Measurements from ENCODE around the gene NUDCD2.

Gene NUDCD2, protein sequence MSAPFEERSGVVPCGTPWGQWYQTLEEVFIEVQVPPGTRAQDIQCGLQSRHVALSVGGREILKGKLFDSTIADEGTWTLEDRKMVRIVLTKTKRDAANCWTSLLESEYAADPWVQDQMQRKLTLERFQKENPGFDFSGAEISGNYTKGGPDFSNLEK

DNA sequence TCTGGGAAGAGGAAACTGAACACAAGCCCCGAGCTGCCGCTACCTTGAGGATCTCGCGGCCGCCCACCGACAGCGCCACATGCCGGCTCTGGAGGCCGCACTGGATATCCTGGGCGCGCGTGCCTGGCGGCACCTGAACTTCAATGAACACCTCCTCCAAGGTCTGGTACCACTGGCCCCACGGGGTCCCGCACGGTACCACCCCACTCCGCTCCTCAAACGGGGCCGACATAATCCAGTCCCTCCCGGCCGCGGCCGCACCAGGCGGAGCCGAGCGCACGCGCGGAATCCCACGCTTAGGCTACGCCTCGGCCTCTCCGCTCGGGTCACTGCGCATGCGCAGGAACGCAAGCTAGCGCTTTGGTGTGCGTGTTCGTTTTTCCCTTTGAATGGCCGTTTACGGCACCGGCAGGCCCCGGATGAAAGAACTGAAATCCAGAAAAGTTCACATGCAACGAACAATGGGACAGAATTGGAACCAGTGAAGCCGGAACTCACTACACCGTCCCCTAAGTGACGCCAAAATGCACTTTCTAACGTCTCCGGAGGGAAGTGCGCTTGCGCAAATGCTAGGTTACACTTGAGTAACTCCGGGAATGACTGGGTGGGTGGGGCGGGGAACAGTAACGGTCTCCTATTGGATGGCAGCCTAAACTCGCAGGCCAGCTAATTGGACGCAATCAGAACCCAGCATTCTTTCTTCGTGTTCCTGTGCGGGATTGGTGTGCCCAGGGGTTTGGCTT, at the start of gene NUDCD2:
TSS of gene NUDCD2 (minus strand) at position 284 of the 743 bp plus-strand sequence. CDS start at position 232, 52 bp downstream.
- peak; percentile 85 to 91 (median 91) for DNase-seq (ENCODE audit: low read depth in 3 of 3)

DNA sequence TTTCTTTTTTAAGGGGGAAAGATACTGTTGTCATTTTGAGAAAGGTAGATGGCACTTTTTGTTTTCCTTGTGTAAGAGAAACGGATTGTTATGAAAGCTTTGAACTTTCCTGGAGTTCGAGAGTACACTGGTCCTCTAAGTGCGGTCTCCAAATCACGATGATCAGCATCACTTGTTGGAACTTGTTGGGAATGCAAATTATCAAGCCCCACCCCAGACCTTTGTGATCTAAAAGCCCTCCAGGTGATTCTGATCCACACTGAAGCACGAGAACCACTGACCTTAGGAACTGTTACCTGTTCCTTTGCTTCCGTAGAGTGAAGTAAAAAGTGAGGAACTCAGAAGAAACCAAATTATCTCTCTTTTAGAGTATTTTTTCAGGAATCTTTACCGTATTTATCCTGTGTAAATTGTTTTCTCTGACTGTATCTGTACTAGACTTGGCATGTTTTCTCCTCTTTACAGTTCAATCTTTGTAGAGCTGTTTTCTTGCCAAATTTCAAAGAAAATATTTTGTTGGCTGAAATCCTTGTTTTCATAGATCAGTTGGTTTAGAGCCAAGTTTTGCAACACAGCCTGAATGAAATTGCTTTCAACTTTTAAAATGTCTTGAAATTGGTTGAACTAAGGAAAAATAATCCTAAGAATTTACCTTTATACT, 49.5 kb upstream of the NUDCD2 start:
- no peak for DNase-seq (ENCODE audit: low read depth in 3 of 3)

DNA sequence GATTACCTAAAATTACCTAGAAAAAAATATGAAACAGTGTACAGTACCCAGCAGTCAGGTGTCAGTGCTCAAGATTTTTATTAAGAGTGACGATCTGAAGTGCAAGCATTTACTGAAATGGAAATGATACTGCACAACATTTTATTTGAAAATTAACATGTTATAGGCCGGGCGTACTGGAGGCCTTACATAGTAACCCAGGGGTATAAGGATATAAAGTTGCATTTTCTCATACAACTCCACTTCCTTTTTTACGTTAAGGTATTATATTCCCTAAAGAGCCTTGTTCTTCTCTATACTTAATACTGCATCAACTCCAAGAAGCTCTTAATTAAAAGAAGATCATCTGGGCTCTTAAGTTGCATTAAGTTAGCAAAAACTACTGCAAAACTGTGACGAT, 48.9 kb upstream of the NUDCD2 start:
- no peak for DNase-seq (ENCODE audit: low read depth in 3 of 3)

DNA sequence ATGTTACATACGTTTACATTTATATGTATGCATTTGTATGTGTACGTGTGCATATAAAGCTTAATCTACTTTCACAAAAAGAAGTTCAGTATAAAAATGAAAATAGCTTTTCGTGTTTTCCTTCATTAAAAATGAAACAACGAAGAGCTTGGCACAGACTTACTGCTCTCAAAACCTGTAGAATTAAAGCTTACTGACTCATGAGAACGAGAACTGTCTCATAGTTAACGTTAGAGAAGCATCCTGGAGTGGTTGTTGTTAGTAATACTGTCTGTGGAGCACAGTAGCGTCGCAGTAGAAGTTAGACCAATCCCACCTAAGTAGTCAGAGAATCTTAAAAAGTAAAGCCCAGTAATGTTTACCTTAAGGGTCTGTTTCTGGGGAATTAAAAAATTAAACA, 46.8 kb upstream of the NUDCD2 start:
- no peak for DNase-seq (ENCODE audit: low read depth in 3 of 3)

DNA sequence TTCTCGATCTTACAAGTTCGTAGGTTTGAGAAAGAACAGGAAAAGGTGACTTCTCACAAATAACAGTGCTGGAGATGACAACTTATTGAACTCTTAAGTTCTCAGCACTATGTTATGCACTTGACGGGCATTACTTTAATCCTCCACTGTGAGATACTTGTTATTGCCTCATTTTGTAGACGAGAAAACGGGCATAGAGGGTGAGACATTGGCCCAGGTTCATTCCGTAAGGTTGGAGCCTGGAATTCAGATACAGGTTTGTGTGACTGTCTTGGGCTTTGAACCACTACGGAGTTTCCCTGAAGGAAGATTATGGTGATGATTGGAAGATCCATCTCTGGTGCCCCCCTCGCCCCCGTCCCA, 46.2 kb upstream of the NUDCD2 start:
- DNase-seq (ENCODE audit: low read depth in 3 of 3): no peak

DNA sequence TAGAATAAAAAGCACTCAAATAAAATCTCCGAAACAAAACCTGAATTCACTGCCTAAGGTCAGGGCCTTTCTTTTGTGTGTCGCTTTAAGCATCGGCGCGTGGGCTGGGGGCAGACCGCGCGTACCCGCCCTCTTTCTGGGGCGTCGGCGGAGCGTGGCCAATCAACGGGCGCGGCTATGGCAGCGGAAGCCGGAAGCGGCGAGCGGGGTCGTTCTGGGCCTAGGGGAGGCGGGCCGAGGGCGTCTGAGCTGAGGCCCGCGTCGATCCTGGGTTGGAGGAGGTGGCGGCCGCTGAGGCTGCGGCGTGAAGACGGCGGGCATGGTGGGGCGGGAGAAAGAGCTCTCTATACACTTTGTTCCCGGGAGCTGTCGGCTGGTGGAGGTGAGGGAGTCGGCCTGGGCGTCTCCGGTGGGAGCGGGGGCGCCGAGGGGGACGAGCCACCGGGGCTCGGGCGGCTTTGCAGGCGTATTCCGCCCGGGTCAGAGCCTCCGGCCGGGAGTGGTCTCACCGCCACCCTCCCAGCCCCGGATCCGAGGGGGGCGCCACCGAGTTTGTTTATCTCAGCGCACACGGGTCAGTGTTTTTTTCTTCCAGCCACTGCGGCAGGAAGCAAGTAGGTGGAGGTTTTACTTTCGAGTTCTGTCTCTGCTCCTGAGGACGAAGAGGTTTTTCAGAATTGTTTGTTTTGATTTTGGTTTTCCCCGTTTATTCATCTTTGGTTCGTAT, 45.6 kb upstream of the NUDCD2 start, which contains the start of gene MAT2B:
TSS of gene MAT2B (plus strand) at position 252 of the 727 bp plus-strand sequence. CDS start at position 320, 68 bp downstream.
- DNase-seq (ENCODE audit: low read depth in 3 of 3): peak; percentile 86 to 93 (median 92)

DNA sequence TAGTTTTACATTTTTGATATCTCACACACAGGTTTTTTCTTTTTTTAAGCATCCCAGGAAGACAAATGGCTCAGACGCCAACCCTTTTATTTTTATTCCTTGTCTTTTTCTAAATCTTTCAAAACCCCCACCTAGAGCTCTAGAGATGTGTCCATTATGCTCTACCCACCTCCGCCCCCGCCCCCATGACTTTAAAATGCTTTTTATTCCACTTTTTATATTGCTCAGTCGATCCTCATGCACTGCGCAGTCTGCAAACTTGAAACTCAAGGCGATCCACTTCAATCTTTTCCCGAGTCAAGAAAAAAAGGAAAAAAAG, 45.1 kb upstream of the NUDCD2 start:
- peak in 1 of 3 donors; percentile 35 for DNase-seq (ENCODE audit: low read depth in 3 of 3)

DNA sequence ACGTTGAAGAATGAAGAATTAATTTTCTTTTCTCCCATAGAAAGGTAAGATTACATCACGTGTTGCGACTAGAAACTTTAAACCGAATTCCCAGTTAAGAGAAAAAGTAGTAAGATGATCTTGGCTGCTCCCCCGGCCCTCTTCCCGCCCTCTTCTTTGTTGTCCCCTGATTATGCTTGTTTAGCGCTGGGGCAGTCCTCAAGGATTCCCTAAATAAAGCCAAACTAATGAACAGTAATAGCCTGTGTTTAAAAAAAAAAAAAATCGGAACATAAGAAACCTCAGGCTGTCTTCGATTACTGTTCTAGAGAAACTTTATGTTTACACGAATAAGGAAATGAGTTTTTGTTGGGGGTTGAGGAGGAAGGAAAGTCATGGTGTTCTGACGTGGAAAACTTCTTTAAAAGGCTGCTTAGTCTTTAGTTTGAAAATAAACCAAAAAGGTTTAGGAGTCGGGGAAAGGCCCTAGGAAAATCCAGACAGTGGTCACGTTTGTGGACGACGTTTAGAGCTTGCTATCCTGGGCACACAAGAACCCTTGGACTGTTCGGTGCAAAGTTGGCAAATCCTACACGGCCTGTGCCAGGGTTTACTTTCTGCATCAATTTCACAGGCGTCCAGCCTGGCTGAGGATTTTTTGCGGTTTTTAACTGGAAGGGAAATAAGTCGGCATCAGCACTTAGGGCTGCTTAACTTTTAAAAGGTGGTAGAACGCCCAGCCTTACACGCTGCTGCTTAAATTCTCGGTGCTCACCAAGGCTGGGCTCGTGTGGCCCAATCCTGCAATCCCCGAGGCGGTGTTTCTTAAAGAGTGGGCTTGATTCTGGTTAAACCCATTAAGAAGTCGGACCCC, 44.4 kb upstream of the NUDCD2 start:
- DNase-seq (ENCODE audit: low read depth in 3 of 3): peak; percentile 16 to 32 (median 16)

DNA sequence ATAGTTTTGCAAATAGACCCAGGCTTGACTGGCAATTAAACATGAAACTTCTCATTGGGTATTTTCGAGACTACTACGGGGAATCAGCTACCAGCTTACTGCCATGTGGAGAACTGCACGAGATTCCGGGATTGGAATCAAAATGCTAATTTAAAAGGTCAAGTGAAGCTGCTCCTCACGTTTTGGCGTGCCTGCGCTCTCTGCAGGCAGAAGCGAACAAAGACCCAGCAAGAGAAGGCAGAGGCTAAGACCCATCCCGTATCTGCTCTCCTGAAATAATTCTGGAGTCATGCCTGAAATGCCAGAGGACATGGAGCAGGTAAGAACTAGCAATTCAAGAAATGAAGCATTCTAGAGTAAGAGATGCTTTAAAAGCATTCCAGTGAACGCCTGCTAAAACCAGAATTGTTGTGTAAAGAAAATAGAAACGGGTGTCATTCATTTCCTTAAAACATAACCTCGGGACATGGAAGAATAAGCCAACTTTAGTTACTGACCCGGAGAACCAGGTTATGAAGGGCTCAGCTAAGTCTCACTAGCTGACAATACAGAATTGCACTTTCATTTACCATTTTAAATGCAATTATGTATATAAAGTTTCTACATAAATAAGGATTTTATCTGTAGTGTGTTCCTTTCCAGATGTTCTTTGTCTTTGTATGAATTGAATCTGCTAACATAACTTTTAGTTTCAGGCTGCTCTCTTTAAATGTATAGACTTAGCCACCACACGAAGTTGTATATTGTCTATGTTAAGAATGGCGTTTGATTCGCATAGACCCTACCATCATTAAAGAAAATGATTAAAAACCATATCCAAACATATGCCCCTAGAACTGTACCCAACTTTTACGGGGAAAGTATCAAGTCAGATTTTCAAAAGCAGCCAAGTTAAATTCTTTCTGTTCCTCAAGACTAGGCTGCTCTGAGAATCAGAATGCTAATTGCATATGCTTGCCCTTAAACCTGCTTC, 43.5 kb upstream of the NUDCD2 start:
- no peak for DNase-seq (ENCODE audit: low read depth in 3 of 3)

DNA sequence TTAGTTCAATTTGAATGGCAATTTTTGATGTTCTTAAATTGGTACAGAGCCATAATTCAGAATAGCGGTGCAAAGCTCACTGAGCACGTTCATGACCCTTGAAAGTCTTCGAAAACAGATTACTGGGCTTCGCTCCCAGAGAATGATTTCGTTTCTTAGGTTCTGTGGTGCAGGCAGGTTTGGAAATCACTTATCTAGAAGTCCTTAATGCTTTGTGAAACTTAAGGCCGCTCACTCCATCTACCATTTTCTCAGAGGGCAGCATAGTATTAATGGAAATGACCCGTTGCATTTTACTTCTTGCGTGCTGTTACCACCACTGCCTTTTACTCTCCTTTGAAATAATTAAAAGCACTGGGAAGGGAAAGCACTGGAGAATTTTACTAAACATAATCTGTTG, 42.6 kb upstream of the NUDCD2 start:
- no peak for DNase-seq (ENCODE audit: low read depth in 3 of 3)

DNA sequence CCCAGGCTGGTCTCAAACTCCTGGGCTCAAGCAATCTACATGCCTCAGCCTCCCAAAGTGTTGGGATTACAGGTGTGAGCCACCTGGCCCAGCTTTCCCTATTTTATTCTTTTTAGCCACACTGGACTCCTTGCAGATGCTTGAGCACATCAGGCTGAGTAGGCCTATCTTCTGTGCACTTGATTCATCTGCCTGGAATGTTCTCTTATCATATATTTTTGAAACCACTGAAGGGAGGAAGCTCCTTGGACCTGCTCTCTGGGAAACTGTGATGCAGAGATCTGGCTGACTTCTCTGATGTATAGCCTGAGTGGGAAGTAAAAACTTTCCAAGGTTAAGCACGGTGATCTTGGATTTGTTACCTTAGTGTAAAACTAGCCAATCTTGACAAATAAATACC, 39.0 kb upstream of the NUDCD2 start:
- DNase-seq (ENCODE audit: low read depth in 3 of 3): no peak

DNA sequence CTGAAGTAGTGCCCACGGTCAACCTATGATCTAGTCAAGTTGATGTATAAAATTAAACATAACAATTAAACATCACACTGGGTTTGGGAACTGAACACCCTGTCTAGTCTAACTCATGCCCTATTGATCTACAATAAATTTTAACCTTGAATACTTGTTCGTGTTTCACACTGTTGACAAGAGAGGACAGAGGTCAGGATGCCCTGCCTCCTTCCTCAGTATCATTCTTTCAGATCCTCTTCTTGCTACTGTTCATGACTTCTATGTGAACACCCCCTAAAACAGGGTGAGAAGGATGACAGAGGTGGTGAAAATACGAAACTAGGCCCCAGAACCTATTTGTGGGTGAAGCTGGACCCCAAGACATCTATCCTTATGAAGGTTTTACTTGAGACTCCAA, 37.4 kb upstream of the NUDCD2 start:
- DNase-seq (ENCODE audit: low read depth in 3 of 3): no peak

DNA sequence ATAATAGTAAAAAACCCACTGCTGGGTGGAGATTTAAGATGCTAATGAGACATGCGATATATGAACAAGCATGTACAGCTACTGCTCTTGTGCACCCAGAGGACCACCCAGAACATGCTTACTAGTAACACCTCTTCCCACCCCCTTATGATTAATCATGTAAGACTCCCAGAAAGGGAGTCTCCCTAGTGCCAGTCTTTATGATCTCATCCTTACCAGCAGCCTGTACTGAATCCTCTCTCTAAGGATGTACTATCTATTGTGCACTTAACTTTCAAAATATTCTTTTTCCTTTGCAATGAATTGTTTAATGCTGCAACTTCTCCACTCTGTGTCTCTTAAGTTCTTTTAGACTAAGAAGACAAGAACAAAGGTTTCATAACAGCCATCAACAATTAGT, 36.4 kb upstream of the NUDCD2 start:
- no peak for DNase-seq (ENCODE audit: low read depth in 3 of 3)

DNA sequence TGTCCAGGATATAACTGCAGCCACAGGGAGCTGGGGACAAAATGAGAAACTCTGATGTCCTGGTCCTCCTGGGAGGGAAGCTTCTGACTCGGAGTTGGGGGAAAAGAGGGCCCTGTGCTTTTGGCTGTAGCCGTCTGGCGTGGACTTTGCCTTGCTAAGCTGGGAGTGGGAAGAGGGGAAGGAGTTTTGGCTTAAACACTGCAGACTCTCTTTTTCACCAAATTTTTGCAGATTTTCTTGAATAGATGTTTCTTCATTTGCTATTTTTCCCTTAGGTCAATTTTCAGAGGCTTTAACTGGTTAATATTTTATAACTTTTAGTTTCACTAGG, 29.8 kb upstream of the NUDCD2 start:
- DNase-seq (ENCODE audit: low read depth in 3 of 3): no peak

DNA sequence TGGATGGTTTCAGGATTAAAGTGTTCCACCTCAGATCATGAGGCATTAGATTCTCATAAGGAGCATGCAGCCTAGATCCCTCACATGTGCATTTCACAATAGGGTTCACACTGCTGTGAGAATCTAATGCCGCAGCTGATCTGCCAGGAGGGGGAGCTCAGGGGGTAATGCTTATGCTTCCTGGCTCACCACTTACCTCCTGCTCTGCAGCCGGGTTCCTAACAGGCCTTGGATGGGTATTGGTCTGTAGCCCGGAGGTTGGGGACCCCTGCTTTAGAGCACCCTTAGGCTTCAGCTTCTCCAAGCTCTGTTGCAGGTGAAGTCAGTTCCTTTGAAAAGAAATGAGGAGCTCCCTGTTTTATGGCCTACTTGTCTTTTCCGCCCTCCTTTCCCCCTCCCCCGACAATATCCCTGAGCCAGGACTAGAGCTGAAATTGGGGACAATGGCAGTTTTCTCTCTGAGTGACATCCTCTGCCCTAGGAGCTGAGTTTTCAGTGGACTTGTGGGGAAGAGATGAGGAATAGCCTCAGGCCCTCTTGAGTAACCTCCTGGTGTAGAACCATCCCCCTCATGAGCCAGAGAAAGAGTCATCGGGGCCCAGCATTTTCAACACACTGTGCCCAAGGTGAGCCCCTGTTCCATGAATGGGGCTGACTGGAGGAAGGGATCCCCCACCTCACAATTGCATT, 29.3 kb upstream of the NUDCD2 start:
- no peak for DNase-seq (ENCODE audit: low read depth in 3 of 3)

DNA sequence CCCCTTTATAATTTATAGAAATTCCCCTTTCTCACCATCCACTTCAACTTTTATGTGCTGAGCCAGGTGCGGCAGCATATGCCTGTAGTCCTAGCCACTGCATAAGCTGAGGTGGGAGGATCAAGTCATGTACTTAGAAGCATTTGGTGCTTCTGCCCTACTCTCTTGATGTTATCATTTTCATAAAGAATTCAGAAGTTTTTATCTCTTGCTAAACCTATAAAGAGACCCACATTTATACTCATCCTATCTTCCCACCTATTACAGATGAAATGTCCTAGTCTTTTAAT, 19.0 kb upstream of the NUDCD2 start:
- no peak for DNase-seq (ENCODE audit: low read depth in 3 of 3)

DNA sequence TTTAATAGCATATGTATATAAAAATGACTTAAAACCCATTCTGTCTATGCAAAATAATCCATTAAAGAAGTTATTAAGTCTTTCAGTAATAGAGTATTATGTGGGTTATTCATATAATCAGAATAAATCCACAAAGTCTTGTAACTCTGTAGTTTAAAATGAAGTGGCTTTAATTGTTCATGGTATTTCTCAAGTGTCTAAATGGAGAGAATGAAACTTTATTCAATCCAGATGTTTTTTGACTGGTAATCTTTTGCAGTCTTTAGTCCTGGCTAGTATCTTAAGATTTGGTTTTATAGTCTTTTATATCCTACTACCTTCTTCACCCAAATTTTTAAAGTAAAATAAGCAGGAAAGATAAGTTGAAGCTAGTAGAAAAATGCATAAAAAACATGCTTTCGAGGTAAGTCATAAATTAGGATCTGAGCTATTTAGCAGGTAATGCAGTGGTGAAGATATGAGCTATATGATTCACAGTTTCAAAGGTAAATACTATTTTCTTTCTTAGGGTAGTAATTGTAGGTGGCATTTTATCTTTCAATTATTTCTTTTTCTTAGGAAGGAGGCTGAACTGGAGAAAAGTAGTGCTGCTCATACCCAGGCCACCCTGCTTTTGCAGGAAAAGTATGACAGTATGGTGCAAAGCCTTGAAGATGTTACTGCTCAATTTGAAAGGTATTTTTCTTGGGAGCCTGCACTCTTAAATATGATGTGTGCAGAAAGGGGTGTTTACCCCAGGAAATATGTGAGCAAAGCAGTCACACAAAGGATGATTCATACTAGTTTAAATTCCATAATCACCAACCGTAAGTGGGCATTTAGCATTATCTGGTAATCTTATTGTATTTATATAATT, 18.5 kb upstream of the NUDCD2 start:
- DNase-seq (ENCODE audit: low read depth in 3 of 3): no peak

DNA sequence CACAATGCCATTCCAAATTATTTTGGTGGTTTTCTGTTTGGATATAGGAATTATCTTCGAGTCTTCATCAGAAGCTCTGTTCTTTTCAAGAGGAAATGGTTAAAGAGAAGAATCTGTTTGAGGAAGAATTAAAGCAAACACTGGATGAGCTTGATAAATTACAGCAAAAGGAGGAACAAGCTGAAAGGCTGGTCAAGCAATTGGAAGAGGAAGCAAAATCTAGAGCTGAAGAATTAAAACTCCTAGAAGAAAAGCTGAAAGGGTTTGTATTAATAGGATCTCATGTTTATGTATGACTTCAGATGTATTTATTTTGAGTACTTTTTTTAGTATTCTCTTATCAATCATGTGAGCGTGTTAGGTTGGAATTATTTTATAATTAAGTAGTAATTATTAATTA, 15.5 kb upstream of the NUDCD2 start:
- DNase-seq (ENCODE audit: low read depth in 3 of 3): no peak

DNA sequence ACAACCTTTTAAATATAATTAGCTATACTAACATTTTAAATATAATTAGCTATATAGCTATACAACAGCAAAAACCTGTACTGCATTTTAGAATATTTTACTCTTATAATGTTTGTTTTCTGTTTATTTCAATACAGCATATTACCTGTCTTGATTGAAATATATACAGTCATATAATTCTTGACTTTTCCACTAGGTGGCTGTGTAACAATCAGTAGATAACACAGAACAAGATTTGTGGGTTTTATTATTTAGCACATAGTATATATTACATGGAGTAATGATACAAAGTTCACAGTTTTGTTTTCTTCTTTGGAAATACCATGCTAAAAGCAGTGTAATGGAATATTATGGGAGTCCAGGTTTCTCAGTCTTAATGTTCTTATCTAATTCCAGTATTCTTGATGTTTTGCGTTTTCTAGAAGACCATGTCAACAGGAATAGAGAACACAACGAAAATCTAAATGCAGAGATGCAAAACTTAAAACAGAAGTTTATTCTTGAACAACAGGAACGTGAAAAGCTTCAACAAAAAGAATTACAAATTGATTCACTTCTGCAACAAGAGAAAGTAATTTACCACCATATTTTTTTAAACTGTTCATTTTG, 13.8 kb upstream of the NUDCD2 start:
- DNase-seq (ENCODE audit: low read depth in 3 of 3): no peak
